ENCODE measurements around the gene AQP2. TPM values are rescaled to one million over a fixed set of nuclear protein-coding genes. Genes with fewer than 3 reads are reported as not detected.

Gene AQP2
- total RNA-seq, 1 experiment from 2014 or later = not detected

- BruUV-seq (replicated peaks) = no TSS peak
- ChIA-PET POLR2A (no interaction called here), CTCF (interaction anchor here (0.7 kb wide), 2 partner anchors 26 to 28 kb away, joined by 4 to 5 read pairs; no protein-coding TSS in a partner anchor)
Measured at GRCh38 chr12:49920915-49921286, 29.6 kb upstream of the AQP2 start.

DNA sequence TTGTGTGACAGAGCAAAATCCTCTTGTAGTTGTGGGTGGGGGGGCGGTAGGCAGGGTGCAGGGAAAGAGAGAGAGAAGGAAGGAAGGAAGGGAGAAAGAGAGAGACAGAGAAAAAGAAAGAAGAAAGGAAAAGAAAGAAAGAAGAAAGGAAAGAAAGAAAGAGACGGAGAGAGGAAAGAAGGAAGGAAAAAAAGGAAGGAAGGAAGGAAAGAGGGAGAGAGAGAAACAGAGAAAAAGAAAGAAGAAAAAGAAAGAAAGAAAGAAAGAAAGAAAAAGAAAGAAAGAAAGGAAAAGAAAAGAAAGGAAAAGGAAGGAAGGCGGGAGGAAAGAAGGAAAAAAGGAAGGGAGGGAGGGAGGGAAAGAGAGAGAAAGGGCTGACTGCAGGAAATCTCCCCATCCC is 29.2 kb upstream of the AQP2 start:
- CTCF ChIA-PET = interaction anchor here (0.7 kb wide), 2 partner anchors 26 to 28 kb away, joined by 4 to 5 read pairs; no protein-coding TSS in a partner anchor
- no peaks in the 10 kb centered on the region for H3K4me1 Mint-ChIP-seq (ENCODE audit: low read depth, unreplicated experiment)
- H3K9me3 ChIP-seq = no peaks in the 10 kb centered on the region

More at GRCh38 chr12:49920915-49921286, 29.6 kb upstream of the AQP2 start:
- TF ChIP-seq, protein P1, sequence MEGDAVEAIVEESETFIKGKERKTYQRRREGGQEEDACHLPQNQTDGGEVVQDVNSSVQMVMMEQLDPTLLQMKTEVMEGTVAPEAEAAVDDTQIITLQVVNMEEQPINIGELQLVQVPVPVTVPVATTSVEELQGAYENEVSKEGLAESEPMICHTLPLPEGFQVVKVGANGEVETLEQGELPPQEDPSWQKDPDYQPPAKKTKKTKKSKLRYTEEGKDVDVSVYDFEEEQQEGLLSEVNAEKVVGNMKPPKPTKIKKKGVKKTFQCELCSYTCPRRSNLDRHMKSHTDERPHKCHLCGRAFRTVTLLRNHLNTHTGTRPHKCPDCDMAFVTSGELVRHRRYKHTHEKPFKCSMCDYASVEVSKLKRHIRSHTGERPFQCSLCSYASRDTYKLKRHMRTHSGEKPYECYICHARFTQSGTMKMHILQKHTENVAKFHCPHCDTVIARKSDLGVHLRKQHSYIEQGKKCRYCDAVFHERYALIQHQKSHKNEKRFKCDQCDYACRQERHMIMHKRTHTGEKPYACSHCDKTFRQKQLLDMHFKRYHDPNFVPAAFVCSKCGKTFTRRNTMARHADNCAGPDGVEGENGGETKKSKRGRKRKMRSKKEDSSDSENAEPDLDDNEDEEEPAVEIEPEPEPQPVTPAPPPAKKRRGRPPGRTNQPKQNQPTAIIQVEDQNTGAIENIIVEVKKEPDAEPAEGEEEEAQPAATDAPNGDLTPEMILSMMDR (IDR thresholded peaks at IDR 0.05; ENCODE audit: insufficient read depth in 1 of 2, low read depth in 1 of 2, low read length in 1 of 2, severe bottlenecking in 1 of 2, unreplicated experiment in 1 of 2) = no peak
- H3K4me1 ChIP-seq = no peaks in the 10 kb centered on the region
- no peaks in the 10 kb centered on the region for H3K9me3 Mint-ChIP-seq (ENCODE audit: unreplicated experiment)
- H3K27me3 Mint-ChIP-seq (ENCODE audit: insufficient read depth, unreplicated experiment) = no peaks in the 10 kb centered on the region
- intact Hi-C loops (cut with micrococcal nuclease; ENCODE audit: unreplicated experiment) = no loop called here
- no peaks in the 10 kb centered on the region for H3K27me3 ChIP-seq (replicated peaks; ENCODE audit: control insufficient read depth, insufficient read depth, low read length)
- H3K4me3 ChIP-seq (ENCODE audit: low read depth, low read length) = no peak overlapping the region
- no peak for DNase-seq
- H3K9me3 ChIP-seq = no peaks in the 10 kb centered on the region
- H3K36me3 Mint-ChIP-seq (ENCODE audit: insufficient read depth, unreplicated experiment) = no peaks in the 10 kb centered on the region
- no peak overlapping the region for H3K27ac Mint-ChIP-seq (ENCODE audit: unreplicated experiment)
- no peaks in the 10 kb centered on the region for H3K4me1 Mint-ChIP-seq (ENCODE audit: low read depth, unreplicated experiment)
- no peak overlapping the region for H3K4me3 Mint-ChIP-seq (ENCODE audit: unreplicated experiment)
- no peaks in the 10 kb centered on the region for H3K36me3 ChIP-seq (ENCODE audit: control insufficient read depth, insufficient read depth, low read length)

GRCh38 chr12:49921936-49922335 is 28.6 kb upstream of the AQP2 start:
- no peaks in the 10 kb centered on the region for H3K9me3 ChIP-seq
- Mint-ChIP-seq H3K27ac (ENCODE audit: unreplicated experiment) (no peak overlapping the region), H3K9me3 (ENCODE audit: unreplicated experiment) (no peaks in the 10 kb centered on the region), H3K27me3 (ENCODE audit: insufficient read depth, unreplicated experiment) (no peaks in the 10 kb centered on the region), H3K36me3 (ENCODE audit: insufficient read depth, unreplicated experiment) (no peaks in the 10 kb centered on the region), H3K4me3 (ENCODE audit: unreplicated experiment) (no peak overlapping the region), H3K4me1 (ENCODE audit: low read depth, unreplicated experiment) (no peaks in the 10 kb centered on the region)
- DNase-seq = no peak
- intact Hi-C loops (cut with micrococcal nuclease; ENCODE audit: unreplicated experiment) = no loop called here
- TF ChIP-seq, protein P1 (IDR thresholded peaks at IDR 0.05; ENCODE audit: insufficient read depth in 1 of 2, low read depth in 1 of 2, low read length in 1 of 2, severe bottlenecking in 1 of 2, unreplicated experiment in 1 of 2) = no peak
- H3K27me3 ChIP-seq (replicated peaks; ENCODE audit: control insufficient read depth, insufficient read depth, low read length) = no peaks in the 10 kb centered on the region
- no peaks in the 10 kb centered on the region for H3K36me3 ChIP-seq (ENCODE audit: control insufficient read depth, insufficient read depth, low read length)
- no TSS peak for BruUV-seq (replicated peaks)
- POLR2A ChIA-PET = no interaction called here
- no peaks in the 10 kb centered on the region for H3K4me1 ChIP-seq
- CTCF ChIA-PET = no interaction called here
- H3K4me3 ChIP-seq (ENCODE audit: low read depth, low read length) = no peak overlapping the region

More for the DNA sequence above, 29.2 kb upstream of the AQP2 start:
- Mint-ChIP-seq H3K4me3 (ENCODE audit: unreplicated experiment) (no peak overlapping the region), H3K27me3 (ENCODE audit: insufficient read depth, unreplicated experiment) (no peaks in the 10 kb centered on the region), H3K36me3 (ENCODE audit: insufficient read depth, unreplicated experiment) (no peaks in the 10 kb centered on the region), H3K27ac (ENCODE audit: unreplicated experiment) (no peak overlapping the region), H3K9me3 (ENCODE audit: unreplicated experiment) (no peaks in the 10 kb centered on the region)
- Histone ChIP-seq H3K4me1 (no peaks in the 10 kb centered on the region), H3K4me3 (ENCODE audit: low read depth, low read length) (no peak overlapping the region), H3K36me3 (ENCODE audit: control insufficient read depth, insufficient read depth, low read length) (no peaks in the 10 kb centered on the region), H3K27me3 (replicated peaks; ENCODE audit: control insufficient read depth, insufficient read depth, low read length) (no peaks in the 10 kb centered on the region)
- intact Hi-C loops (cut with micrococcal nuclease; ENCODE audit: unreplicated experiment) = no loop called here
- no TSS peak for BruUV-seq (replicated peaks)
- POLR2A ChIA-PET = no interaction called here
- TF ChIP-seq, protein P1 (IDR thresholded peaks at IDR 0.05; ENCODE audit: insufficient read depth in 1 of 2, low read depth in 1 of 2, low read length in 1 of 2, severe bottlenecking in 1 of 2, unreplicated experiment in 1 of 2) = no peak
- no peak for DNase-seq
